ENCODE results near the gene OGDH.
A peak's percentile ranks its signal among the peaks of the same experiment; 100 is the strongest.

OGDH gene

GRCh38 chr7:44574287-44574872 lies 32.0 kb upstream of the OGDH start:
- no peaks in the 10 kb centered on the region for H3K9me3 Mint-ChIP-seq
- H3K27me3 Mint-ChIP-seq (ENCODE audit: low read depth, poor library complexity) = no peaks in the 10 kb centered on the region
- H3K4me3 Mint-ChIP-seq = peak overlapping the region; percentile 97
- H3K36me3 Mint-ChIP-seq (ENCODE audit: low read depth) = peaks cover 55% of the 10 kb centered on the region
- peak overlapping the region; percentile 98 for H3K27ac Mint-ChIP-seq
- no peak for DNase-seq
- no peak for TF ChIP-seq CTCF (IDR thresholded peaks at IDR 0.05)
- peaks cover 43% of the 10 kb centered on the region for H3K4me1 Mint-ChIP-seq

- Mint-ChIP-seq H3K27me3 (ENCODE audit: low read depth, poor library complexity) (no peaks in the 10 kb centered on the region), H3K36me3 (ENCODE audit: low read depth) (peaks cover 55% of the 10 kb centered on the region), H3K9me3 (no peaks in the 10 kb centered on the region), H3K4me1 (peaks cover 50% of the 10 kb centered on the region), H3K27ac (peak overlapping the region; percentile 98), H3K4me3 (peak overlapping the region; percentile 97)
- no peak for DNase-seq
- TF ChIP-seq CTCF (IDR thresholded peaks at IDR 0.05) = no peak
These were observed 31.4 kb upstream of the OGDH start for GRCh38 chr7:44575054-44575453.

DNA sequence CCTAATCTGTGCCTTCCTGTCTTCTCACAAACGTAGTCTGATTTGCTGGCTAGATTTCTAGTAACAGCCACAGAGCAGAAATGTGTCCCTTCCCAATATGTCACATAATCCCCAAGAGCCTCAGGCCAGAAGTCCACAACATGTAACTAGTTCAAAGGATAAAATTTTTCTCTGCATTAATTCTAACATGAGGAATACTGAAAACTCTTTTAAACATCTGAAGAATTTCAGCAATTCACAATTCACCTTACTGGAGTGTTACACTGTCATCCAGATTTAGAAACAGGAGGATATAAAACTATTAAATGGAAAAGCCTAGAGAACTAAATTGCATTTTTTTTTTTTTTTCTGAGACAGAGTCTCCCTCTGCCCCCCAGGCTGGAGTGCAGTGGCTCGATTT lies 30.2 kb upstream of the OGDH start:
- no peak for DNase-seq
- Mint-ChIP-seq H3K27me3 (ENCODE audit: low read depth, poor library complexity) (no peaks in the 10 kb centered on the region), H3K9me3 (no peaks in the 10 kb centered on the region), H3K36me3 (ENCODE audit: low read depth) (peaks cover 56% of the 10 kb centered on the region), H3K4me3 (peak overlapping the region; percentile 57), H3K27ac (no peak overlapping the region), H3K4me1 (peaks cover 60% of the 10 kb centered on the region)
- TF ChIP-seq CTCF (IDR thresholded peaks at IDR 0.05) = no peak

- DNase-seq = peak; percentile 29
- Mint-ChIP-seq H3K27me3 (ENCODE audit: low read depth, poor library complexity) (peaks cover 24% of the 10 kb centered on the region), H3K4me3 (peak overlapping the region; percentile 88), H3K4me1 (peaks cover 37% of the 10 kb centered on the region), H3K9me3 (no peaks in the 10 kb centered on the region), H3K36me3 (ENCODE audit: low read depth) (peaks cover 27% of the 10 kb centered on the region), H3K27ac (peak overlapping the region; percentile 84)
- no peak for TF ChIP-seq CTCF (IDR thresholded peaks at IDR 0.05)
These were observed 25.2 kb upstream of the OGDH start for GRCh38 chr7:44580945-44581878.

DNA sequence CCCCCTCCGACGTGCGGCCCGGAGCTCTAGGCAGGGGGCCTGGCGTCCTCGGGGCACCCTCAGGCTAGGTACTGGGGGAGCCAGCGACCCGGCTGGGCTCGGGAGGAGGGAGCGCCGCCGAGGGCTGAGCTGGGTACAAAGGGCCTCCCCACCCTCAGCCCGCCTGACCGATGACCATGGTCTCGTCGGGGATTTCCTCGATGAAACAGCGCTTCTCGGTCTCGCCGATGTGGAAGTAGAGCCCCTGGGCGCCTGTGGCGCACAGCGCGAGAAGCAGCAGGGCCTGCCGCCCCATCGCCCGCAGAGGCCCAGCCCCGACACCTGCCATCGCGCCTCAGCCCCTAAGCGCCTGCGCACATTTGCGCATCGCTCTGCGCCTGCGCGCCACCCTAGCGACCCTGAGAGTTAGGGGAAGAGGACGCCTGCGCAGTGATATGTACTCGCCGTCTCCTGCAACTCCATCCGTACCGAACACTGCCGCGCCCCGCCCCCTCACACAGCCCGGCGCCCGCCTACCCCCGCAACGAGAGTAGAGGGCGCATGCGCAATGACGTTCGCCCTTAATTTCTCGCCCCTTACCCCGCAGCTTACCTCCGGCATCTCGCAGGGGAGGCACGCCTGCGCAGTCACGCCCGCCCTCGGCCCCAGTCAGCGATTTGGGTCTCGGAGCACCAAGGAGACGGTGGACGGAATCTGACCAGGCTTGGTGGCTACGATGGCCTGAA lies 24.4 kb upstream of the OGDH start, which contains the start of gene TMED4:
TSS of gene TMED4 (minus strand) at position 353 of the 725 bp plus-strand sequence. CDS start at position 328, 25 bp downstream.
- H3K27me3 Mint-ChIP-seq (ENCODE audit: low read depth, poor library complexity) = peaks cover 27% of the 10 kb centered on the region
- H3K4me3 Mint-ChIP-seq = peak within 1 kb of the TSS; percentile 88
- H3K9me3 Mint-ChIP-seq = no peaks in the 10 kb centered on the region
- peaks cover 36% of the 10 kb centered on the region for H3K4me1 Mint-ChIP-seq
- H3K27ac Mint-ChIP-seq = peak within 1 kb of the TSS; percentile 90
- peak; percentile 100 for DNase-seq
- no peak for TF ChIP-seq CTCF (IDR thresholded peaks at IDR 0.05)
- H3K36me3 Mint-ChIP-seq (ENCODE audit: low read depth) = peaks cover 26% of the 10 kb centered on the region

Data from nephron progenitor cell (in vitro differentiated cells).